Subcutaneous abdominal adipose tissue (tissue), 5 donors: Measurements from ENCODE around the gene ZC3H7A.

Experiments
- H3K27ac ChIP-seq: one replicate; pipeline ENCODE4 v1.7.0; 2013; ENCODE audit warnings: low read depth, mild to moderate bottlenecking, inconsistent platforms, low read length, moderate library complexity
- H3K27me3 ChIP-seq, 5 donors: one replicate each; pipeline ENCODE4 v1.7.0; 2013; ENCODE audit warnings: low read length in 5 of 5, inconsistent platforms in 1 of 5; ENCODE audit not compliant: control insufficient read depth in 5 of 5, insufficient read depth in 4 of 5
- H3K36me3 ChIP-seq, 5 donors: one replicate each; pipeline ENCODE4 v1.7.0; 2013; ENCODE audit warnings: low read length in 5 of 5; ENCODE audit not compliant: control insufficient read depth in 5 of 5, insufficient read depth in 5 of 5
- H3K4me1 ChIP-seq, 5 donors: one replicate each; pipeline ENCODE4 v1.7.0; 2013; ENCODE audit warnings: low read length in 5 of 5, mild to moderate bottlenecking in 3 of 5, moderate library complexity in 1 of 5; ENCODE audit not compliant: control insufficient read depth in 5 of 5, insufficient read depth in 5 of 5
- H3K4me3 ChIP-seq, 5 donors: one replicate each; pipeline ENCODE4 v1.7.0; 2013; ENCODE audit warnings: low read length in 5 of 5, low read depth in 1 of 5
- H3K9ac ChIP-seq, 5 donors: one replicate each; pipeline ENCODE4 v1.7.0; 2013; ENCODE audit warnings: low read length in 5 of 5, mild to moderate bottlenecking in 4 of 5, moderate library complexity in 3 of 5
- H3K9me3 ChIP-seq, 5 donors: one replicate each; pipeline ENCODE4 v1.7.0; 2013; ENCODE audit warnings: low read length in 5 of 5; ENCODE audit not compliant: control insufficient read depth in 5 of 5
- donor health status: healthy.
- donor health status: healthy.
- donor health status: healthy.
- donor health status: healthy.
- donor health status: healthy.

The ZC3H7A gene

DNA sequence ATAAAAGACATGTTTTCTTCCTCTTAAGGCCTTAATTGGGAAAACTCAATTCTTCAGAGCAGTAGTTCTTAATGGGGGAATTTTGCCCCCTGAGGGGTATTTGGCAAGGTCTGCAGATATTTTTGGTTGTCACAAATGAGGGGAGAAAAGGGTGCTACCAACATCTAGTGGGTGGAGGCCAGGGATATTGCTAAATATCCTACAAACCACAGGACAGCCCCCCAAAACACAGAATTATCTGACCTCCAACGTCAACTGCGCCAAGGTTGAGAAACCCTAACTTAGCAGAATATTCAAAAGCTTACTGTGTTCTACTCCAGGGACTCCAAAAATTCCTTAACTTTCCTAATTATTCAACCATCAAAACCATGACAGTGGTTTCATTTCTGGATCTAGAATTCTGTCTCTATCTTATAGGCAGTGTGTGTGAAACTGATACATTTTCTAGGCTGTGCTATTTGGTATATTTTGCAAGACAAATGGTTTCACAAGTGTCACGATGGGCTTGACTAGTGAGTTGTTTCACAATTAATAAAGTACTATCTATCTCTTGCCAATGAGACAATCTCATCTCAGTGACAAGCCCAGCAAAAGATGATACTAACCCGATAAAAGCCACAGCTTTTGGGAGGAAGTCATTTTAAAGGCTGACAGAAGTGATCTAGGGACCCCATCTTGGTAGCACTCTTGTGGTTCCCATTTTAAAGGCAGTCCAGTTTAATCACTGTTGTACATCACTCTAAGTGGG is 69.1 kb downstream of the ZC3H7A start:
- Histone ChIP-seq H3K4me3 (no peak overlapping the region), H3K36me3 (peaks cover 35 to 64% (median 37%) of the 10 kb centered on the region in 5 donors), H3K4me1 (peaks cover 0 to 10% (median 7%) of the 10 kb centered on the region in 5 donors), H3K9me3 (no peaks in the 10 kb centered on the region), H3K27ac (peak overlapping the region; percentile 74), H3K27me3 (no peaks in the 10 kb centered on the region), H3K9ac (peak overlapping the region in 1 of 5 donors; percentile 39)

DNA sequence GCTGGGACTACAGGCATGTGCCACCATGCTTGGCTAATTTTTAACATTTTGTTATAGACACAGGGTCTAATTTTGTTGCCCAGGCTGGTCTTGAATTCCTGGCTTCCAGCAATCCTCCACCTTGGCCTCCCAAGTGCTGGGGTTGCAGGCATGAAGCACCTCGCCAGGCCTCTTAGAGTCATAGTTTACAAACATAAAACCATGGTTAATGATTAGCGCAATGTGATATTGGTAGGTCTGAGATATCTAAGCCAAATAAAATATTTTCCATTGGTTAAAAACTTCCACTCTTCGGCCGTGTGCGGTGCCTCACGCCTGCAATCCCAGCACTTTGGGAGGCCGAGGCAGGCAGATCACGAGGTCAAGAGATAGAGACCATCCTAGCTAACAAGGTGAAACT is 71.0 kb downstream of the ZC3H7A start:
- no peaks in the 10 kb centered on the region for H3K9me3 ChIP-seq
- H3K27me3 ChIP-seq, result no peaks in the 10 kb centered on the region
- no peak overlapping the region for H3K9ac ChIP-seq
- H3K4me1 ChIP-seq, result peaks cover 0 to 12% (median 7%) of the 10 kb centered on the region in 5 donors
- H3K36me3 ChIP-seq, result peaks cover 21 to 52% (median 40%) of the 10 kb centered on the region in 5 donors
- H3K27ac ChIP-seq, result no peak overlapping the region
- no peak overlapping the region for H3K4me3 ChIP-seq

- Histone ChIP-seq H3K9me3 (no peaks in the 10 kb centered on the region), H3K27ac (no peak overlapping the region), H3K36me3 (peaks cover 21 to 56% (median 42%) of the 10 kb centered on the region in 5 donors), H3K4me1 (peaks cover 0 to 12% (median 7%) of the 10 kb centered on the region in 5 donors), H3K9ac (no peak overlapping the region), H3K27me3 (no peaks in the 10 kb centered on the region), H3K4me3 (no peak overlapping the region)
These were observed 71.6 kb downstream of the ZC3H7A start for GRCh38 chr16:11725457-11725856.

- Histone ChIP-seq H3K9me3 (no peaks in the 10 kb centered on the region), H3K4me1 (peaks cover 0 to 4% (median 0%) of the 10 kb centered on the region in 5 donors), H3K27ac (no peak overlapping the region), H3K27me3 (no peaks in the 10 kb centered on the region), H3K9ac (no peak overlapping the region), H3K4me3 (no peak overlapping the region), H3K36me3 (peaks cover 20 to 57% (median 34%) of the 10 kb centered on the region in 5 donors)
These were observed 74.6 kb downstream of the ZC3H7A start for GRCh38 chr16:11722468-11722808.

GRCh38 chr16:11721781-11722467 is 75.1 kb downstream of the ZC3H7A start:
- peaks cover 0 to 4% (median 0%) of the 10 kb centered on the region in 5 donors for H3K4me1 ChIP-seq
- no peak overlapping the region for H3K4me3 ChIP-seq
- H3K9me3 ChIP-seq, result no peaks in the 10 kb centered on the region
- no peak overlapping the region for H3K27ac ChIP-seq
- H3K9ac ChIP-seq, result no peak overlapping the region
- no peaks in the 10 kb centered on the region for H3K27me3 ChIP-seq
- H3K36me3 ChIP-seq, result peaks cover 20 to 57% (median 34%) of the 10 kb centered on the region in 5 donors

- Histone ChIP-seq H3K27ac (no peak overlapping the region), H3K27me3 (no peaks in the 10 kb centered on the region), H3K4me3 (no peak overlapping the region), H3K9ac (no peak overlapping the region), H3K36me3 (peaks cover 13 to 41% (median 30%) of the 10 kb centered on the region in 5 donors), H3K9me3 (no peaks in the 10 kb centered on the region), H3K4me1 (peaks cover 0 to 7% (median under 1%) of the 10 kb centered on the region in 5 donors)
These were observed 77.3 kb downstream of the ZC3H7A start for GRCh38 chr16:11719762-11720161.

DNA sequence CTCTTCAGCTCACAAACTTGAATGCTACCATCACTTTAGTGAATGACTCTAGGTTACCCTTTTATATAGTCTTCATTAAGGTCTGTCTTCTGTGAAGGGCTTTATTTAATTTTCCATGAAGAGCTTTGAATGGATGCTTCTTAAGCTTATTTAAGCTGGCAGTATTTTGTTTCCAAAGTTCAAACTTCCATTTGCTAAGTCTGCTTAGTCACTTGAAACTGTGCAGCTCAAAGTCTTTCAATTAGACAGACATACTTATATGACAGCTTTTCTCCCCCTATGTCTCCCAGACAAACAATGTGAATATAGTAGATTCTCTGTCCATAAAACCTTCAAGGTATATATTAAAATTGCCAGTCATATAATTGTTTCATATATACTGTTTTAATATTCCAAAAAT is 77.9 kb downstream of the ZC3H7A start:
- peaks cover 13 to 41% (median 30%) of the 10 kb centered on the region in 5 donors for H3K36me3 ChIP-seq
- H3K4me3 ChIP-seq, result no peak overlapping the region
- H3K27me3 ChIP-seq, result no peaks in the 10 kb centered on the region
- no peak overlapping the region for H3K27ac ChIP-seq
- H3K9me3 ChIP-seq, result no peaks in the 10 kb centered on the region
- peaks cover 0 to 9% (median 3%) of the 10 kb centered on the region in 5 donors for H3K4me1 ChIP-seq
- no peak overlapping the region for H3K9ac ChIP-seq

DNA sequence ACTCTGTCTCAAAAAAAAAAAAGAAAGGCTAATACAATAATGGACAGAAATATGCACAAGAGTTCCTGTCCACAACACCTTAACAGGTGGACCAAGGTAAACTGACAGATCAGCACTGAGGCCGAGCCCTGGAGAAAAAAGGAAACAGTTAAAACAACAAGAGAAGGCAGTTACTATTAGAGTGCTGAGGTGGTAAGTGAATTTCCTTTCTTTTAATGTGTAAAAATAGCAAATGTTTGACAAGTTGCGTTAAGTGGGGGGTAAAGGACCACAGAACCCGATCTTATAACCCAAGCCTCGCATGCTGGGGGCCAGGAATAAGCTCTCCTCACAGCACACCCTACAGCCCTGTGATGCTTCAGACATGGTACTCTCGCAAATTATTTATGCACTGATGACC is 79.2 kb downstream of the ZC3H7A start:
- Histone ChIP-seq H3K27me3 (no peaks in the 10 kb centered on the region), H3K9me3 (no peaks in the 10 kb centered on the region), H3K27ac (no peak overlapping the region), H3K4me3 (no peak overlapping the region), H3K4me1 (peaks cover 0 to 7% (median 3%) of the 10 kb centered on the region in 5 donors), H3K9ac (no peak overlapping the region), H3K36me3 (peaks cover 13 to 39% (median 29%) of the 10 kb centered on the region in 5 donors)

DNA sequence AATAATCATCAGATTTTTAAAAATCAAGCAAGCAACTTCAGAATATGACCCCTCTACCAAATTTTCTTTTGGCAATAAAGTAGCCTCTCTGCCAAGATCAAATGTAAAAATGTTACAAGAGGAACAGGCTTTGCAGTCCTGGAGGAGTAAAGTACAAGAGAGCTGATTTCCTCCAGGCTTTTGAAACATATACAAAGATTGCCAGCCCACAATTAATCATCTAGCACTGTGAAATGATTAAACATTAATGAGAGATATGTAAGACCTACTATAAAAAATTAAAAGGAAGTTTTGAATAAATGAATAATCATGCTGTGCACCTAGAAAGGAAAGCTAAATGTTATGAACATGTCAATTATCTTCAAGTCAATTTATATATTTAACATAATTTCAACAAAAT is 80.7 kb downstream of the ZC3H7A start:
- H3K27ac ChIP-seq, result no peak overlapping the region
- no peaks in the 10 kb centered on the region for H3K27me3 ChIP-seq
- no peak overlapping the region for H3K4me3 ChIP-seq
- H3K9ac ChIP-seq, result no peak overlapping the region
- no peaks in the 10 kb centered on the region for H3K9me3 ChIP-seq
- H3K4me1 ChIP-seq, result peaks cover 0 to 6% (median 3%) of the 10 kb centered on the region in 5 donors
- peaks cover 5 to 34% (median 31%) of the 10 kb centered on the region in 5 donors for H3K36me3 ChIP-seq

GRCh38 chr16:11715246-11715947 is 81.7 kb downstream of the ZC3H7A start:
- Histone ChIP-seq H3K27ac (no peak overlapping the region), H3K36me3 (peaks cover 5 to 37% (median 24%) of the 10 kb centered on the region in 5 donors)

More at GRCh38 chr16:11715246-11715947, 81.7 kb downstream of the ZC3H7A start:
- Histone ChIP-seq H3K9ac (no peak overlapping the region), H3K9me3 (no peaks in the 10 kb centered on the region), H3K27me3 (no peaks in the 10 kb centered on the region), H3K4me3 (no peak overlapping the region), H3K4me1 (peaks cover 0 to 10% (median 6%) of the 10 kb centered on the region in 5 donors)
